ENCODE data around the gene ETF1. TPM values are rescaled to one million over a fixed set of nuclear protein-coding genes. Genes with fewer than 3 reads are reported as not detected.
A peak's percentile ranks its signal among the peaks of the same experiment; 100 is the strongest.
"Not testable (repeated sequence)": the region's sequence is repeated elsewhere in the genome, so short reads cannot be mapped to it uniquely, and the experiment has no call there.

Gene ETF1
- total RNA-seq, 1 donor from 2014 or later = 74.8 TPM

DNA sequence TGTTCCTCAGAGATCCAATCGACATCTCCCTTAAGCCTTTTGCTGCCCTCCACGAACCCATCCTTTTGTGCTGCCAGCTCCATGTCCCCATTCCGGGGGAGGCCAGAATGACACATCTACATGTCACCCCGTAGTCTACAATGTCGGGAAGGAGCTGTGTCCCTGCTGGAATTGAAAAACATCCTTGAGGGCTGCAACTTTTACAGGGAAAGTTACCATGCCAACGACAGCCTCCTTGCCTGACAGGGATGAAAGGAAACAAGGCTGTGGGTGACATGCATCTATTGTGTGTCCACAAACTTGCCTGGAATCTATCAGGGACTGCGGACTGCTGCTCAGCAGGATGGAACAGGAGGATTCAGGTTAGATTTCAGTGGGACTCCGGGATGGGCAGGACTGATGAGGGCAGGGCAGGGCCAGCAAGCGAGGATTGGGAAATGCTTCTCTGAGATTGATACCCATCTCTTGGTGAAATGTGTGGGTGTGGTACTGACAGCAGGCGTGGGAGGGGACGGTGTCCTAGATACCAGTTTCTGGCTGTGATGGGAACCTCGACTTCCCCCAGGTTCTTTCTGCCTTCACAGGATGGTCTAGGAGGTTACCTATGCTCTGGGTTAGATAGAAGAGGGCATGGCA lies 52.3 kb downstream of the ETF1 start:
- no peak for DNase-seq

DNA sequence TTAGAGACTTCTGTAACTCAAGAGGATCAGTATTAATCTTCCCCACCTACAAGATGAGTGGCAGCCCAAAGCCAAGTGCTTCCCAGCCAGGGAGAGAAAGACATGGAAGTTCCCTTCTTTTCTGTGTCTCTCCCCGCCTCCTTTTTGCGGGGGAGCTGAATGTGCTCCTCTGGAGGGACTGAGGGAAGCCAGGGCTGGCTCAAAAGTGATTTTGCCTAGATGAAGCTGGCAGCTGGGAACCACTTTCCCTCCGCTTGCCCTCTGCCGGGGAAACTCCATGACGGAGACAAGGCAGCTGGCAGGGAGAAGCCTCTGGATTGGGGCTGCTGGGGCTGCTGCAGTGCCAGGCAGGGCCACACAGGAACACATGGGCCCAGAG lies 53.4 kb downstream of the ETF1 start:
- DNase-seq = no peak

DNA sequence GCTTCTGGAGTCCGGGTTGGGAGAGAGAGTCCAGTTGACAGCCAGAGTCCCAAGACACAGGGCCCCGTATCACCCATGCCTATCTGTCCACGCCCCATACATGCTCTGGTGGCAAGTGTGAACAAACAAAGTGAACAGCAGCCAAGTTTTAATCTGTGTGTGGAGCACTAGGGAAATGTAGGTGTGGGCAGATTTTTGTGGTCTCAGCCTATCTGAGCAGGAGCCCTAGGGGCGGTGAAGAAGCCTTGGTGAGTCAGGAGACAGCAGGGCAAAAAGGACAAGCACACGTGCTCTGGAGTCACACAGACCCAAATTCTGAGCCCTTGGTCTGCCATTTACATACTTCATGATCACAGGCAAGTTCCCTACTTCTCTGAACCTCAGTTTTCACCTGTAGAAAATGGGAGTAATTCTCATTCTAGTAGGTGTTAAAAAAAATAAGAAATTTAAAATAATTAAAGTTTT lies 54.5 kb downstream of the ETF1 start:
- DNase-seq = no peak

DNA sequence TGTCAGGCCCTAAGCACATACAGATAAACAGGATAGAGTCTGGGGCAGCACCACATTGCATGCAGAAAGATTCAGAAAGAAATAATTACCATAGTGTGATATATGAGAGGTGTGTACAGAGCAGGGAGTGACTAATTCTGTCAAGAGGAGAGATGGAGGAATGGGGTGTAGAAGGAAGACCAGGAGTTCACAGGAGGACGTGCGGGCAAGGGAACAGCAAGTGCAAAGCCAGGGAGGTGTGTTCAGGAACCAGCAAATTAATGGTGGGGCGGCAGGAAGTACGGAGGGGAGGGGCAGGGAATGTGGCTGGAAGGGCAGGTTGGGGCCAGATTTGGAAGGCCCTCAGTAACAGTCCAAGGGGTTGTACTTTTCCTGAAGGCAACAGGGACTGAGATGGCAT lies 60.4 kb downstream of the ETF1 start:
- no peak for DNase-seq

DNA sequence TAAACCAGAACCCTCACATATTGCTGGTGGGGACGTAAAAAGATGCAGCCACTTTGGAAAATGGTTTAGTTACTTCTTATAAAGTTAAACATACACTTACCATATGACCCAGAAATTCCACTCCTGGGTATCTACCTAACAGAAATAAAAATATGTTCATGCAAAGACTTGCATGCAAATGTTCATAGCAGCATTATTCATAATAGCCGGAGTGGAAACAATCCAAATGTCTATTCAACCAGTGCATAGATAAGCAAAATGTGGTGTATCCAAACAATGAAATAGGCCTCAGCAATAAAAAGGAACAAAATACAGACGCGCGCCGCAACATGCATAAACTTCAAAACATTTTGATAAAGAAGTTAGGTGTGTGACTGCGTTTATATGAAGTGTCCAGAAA lies 66.1 kb downstream of the ETF1 start:
- no peak for DNase-seq

DNA sequence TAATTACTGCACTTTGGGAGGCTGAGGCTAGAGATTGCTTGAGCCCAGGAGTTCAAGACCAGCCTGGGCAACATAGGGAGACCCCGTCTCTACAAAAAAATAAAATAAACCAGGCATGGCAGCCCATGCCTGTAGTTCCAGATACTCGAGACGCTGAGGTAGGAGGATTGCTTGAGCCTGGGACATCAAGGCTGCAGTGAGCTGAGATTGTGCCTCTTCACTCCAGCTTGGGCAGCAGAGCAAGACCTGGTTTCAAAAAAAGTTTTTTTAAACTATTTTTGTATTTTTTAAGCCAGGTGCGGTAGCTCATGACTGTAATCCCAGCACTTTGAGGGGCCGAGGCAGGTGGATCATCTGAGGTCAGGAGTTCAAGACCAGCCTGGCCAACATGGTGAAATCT lies 69.9 kb downstream of the ETF1 start:
- not testable (repeated sequence) for DNase-seq

DNA sequence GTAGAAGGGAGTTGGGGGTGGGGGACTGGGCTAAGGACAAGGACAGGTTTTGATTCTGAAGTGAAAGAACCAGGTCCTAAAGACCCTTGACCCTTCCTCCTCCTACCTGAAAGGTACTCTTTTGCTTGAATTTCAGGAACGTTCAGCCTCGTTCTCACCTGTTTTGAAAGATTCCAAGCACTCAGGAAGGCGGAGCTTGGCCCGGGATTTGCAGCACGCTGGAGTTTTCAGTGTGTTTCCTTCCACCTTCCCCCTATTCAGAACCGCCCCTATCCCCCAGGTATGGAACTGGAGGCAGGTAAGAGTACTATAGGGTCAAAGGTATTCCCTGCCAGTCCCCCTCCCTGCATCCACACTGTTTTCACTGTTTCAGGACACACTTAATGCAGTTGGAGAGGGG lies 70.7 kb downstream of the ETF1 start:
- no peak for DNase-seq

DNA sequence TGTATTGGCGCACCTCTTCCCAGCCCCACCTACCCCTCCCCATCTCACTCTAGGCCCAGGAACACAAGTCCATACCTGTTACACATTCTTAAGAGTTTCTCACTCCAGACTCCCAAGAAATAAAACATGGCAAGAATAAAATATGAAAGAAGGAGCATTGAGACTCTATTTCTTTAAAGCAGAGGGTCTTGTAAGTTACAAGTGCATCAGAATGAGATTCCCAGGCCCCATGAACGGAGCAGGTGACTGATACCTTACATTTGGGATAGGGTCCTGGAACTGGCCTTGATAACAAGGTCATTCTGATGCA lies 72.0 kb downstream of the ETF1 start:
- DNase-seq = no peak

DNA sequence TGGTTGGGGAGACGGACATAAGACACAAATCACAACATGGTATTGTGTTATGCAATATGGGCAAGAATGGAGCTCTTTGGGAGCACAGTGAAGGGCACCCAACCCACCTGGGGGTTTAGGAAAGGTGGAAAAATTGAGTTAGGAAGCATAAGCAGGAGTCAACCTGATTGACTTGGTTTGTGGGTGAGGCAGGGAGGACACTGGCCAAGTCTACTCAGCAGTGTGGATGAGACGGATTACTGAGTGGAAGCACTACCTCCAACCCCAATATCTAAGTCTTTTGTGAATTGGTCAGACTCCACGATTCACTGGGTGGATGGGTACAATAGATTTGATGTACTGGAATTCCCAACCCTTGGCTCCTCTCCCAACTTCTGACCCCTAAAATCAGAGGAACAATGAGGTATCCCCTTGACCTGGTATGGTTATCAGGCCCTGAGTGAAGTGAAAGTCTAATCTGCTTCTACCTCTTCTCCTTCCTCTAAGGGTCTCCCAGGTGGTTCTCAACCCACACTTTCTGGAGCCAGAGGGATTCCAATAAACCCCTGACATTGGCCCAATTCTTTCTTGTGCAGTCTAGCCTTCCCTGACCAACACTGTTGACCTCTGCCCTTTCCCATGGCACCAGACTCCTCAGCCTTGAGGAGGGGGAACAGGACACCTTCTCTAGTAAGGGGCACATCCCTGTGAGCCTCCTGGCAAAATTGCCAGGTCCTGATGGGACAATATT lies 72.5 kb downstream of the ETF1 start:
- peak; percentile 80 for DNase-seq

DNA sequence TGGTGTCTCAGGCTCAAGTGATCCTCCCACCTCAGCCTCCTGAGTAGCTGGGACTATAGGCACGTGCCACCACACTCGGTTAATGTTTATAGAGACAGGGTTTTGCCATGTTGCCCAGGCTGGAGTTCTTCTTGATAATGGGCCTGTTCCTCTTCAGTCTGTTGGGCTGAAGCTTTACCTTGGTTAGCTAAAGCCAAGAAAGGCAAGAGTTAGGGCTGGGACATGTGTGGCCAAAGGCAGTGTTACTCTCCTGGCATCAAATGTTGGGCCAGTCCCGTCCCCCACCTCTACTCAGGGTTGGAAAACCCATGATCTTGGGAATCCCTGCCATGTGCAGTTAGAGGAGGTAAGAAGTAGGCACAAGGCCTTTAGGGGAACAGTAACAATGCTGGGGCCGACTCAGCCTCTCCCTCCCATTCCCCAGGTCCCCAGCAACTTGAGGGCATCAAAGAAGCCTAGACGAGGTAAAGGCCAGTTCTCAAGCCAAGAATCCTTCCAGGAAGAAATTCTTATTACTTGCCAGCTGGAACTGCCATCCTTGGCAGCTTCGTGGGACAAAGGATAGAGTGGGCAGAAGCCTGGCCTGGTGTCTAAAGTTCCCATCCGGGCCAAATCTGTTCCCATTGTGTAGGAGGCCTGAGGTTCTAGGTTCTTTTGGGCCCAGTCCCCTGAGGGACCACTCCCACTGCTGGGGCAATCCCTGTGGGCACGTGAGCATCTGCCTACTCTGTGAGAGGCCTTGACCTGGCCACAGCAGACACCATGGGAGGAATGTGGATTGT lies 73.3 kb downstream of the ETF1 start:
- DNase-seq = peak; percentile 86

DNA sequence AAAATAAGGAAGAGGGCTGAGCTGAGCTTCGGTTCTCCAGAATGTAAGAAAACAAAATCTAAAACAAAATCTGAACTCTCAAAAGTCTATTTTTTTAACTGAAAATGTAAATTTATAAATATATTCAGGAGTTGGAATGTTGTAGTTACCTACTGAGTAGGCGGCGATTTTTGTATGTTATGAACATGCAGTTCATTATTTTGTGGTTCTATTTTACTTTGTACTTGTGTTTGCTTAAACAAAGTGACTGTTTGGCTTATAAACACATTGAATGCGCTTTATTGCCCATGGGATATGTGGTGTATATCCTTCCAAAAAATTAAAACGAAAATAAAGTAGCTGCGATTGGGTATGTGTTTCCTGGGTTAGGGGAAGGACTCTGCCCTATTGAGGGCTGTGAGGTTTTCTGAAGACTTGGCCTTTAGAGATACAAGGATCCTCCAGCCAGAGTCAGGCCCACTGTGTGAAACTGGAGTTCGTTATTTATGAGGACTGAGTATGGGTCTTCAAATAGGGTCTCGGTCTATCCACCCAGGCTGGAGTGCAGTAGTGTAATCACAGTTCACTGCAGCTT lies 74.0 kb downstream of the ETF1 start:
- peak; percentile 77 for DNase-seq

DNA sequence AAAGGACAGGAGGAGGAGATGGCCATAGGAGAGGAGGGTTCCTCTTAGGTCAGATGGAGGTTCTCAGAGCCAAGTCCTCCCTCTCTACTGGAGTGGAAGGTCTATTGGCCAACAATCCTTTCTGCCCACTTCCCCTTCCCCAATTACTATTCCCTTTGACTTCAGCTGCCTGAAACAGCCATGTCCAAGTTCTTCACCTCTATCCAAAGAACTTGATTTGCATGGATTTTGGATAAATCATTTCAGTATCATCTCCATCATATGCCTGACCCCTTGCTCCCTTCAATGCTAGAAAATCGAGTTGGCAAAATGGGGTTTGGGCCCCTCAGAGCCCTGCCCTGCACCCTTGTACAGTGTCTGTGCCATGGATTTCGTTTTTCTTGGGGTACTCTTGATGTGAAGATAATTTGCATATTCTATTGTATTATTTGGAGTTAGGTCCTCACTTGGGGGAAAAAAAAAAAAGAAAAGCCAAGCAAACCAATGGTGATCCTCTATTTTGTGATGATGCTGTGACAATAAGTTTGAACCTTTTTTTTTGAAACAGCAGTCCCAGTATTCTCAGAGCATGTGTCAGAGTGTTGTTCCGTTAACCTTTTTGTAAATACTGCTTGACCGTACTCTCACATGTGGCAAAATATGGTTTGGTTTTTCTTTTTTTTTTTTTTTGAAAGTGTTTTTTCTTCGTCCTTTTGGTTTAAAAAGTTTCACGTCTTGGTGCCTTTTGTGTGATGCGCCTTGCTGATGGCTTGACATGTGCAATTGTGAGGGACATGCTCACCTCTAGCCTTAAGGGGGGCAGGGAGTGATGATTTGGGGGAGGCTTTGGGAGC lies 74.7 kb downstream of the ETF1 start:
- DNase-seq = no peak

DNA sequence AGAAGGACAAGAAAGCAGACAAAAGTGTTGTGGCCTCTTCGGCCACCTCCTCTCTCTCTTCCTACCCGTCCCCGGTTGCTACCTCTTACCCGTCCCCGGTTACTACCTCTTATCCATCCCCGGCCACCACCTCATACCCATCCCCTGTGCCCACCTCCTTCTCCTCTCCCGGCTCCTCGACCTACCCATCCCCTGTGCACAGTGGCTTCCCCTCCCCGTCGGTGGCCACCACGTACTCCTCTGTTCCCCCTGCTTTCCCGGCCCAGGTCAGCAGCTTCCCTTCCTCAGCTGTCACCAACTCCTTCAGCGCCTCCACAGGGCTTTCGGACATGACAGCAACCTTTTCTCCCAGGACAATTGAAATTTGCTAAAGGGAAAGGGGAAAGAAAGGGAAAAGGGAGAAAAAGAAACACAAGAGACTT lies 75.3 kb downstream of the ETF1 start:
- DNase-seq = no peak

DNA sequence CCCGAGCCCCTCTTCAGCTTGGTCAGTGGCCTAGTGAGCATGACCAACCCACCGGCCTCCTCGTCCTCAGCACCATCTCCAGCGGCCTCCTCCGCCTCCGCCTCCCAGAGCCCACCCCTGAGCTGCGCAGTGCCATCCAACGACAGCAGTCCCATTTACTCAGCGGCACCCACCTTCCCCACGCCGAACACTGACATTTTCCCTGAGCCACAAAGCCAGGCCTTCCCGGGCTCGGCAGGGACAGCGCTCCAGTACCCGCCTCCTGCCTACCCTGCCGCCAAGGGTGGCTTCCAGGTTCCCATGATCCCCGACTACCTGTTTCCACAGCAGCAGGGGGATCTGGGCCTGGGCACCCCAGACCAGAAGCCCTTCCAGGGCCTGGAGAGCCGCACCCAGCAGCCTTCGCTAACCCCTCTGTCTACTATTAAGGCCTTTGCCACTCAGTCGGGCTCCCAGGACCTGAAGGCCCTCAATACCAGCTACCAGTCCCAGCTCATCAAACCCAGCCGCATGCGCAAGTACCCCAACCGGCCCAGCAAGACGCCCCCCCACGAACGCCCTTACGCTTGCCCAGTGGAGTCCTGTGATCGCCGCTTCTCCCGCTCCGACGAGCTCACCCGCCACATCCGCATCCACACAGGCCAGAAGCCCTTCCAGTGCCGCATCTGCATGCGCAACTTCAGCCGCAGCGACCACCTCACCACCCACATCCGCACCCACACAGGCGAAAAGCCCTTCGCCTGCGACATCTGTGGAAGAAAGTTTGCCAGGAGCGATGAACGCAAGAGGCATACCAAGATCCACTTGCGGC lies 75.9 kb downstream of the ETF1 start:
- no peak for DNase-seq

DNA sequence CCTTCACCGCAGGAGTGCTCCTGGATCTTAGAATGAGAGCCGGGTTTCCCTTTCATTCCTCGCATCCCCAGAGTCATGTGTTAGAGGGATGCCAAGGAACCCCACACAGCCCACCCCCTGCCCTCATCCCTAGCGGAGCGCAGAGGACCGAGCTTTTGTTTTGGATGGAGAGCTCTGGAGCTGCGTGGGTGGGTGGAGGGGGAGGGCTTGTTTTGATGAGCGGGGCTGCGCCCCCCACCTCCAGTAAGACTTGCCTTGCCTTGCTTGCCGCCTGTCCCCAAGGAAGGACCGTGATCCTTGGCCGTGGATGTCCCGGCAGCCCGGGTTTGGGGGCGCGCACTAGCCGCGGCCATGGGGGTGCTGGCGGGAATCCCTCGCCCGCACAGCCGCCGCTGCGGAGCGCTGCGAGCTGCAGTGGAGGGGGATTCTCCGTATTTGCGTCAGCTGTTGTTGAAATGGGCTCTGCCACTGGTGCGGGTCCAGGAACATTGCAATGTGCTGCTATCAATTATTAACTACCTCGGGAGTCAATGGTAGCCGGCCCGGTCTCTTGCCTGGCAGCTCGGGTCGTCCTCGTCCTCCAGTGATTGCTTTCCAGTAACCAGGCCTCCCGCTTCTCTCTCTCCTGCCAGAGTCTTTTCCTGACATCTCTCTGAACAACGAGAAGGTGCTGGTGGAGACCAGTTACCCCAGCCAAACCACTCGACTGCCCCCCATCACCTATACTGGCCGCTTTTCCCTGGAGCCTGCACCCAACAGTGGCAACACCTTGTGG lies 76.7 kb downstream of the ETF1 start:
- no peak for DNase-seq

DNA sequence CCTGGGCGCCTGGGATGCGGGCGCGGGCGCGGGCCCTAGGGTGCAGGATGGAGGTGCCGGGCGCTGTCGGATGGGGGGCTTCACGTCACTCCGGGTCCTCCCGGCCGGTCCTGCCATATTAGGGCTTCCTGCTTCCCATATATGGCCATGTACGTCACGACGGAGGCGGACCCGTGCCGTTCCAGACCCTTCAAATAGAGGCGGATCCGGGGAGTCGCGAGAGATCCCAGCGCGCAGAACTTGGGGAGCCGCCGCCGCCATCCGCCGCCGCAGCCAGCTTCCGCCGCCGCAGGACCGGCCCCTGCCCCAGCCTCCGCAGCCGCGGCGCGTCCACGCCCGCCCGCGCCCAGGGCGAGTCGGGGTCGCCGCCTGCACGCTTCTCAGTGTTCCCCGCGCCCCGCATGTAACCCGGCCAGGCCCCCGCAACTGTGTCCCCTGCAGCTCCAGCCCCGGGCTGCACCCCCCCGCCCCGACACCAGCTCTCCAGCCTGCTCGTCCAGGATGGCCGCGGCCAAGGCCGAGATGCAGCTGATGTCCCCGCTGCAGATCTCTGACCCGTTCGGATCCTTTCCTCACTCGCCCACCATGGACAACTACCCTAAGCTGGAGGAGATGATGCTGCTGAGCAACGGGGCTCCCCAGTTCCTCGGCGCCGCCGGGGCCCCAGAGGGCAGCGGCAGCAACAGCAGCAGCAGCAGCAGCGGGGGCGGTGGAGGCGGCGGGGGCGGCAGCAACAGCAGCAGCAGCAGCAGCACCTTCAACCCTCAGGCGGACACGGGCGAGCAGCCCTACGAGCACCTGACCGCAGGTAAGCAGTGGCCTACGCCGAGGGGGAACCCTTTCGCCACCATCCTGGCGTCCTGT lies 77.5 kb downstream of the ETF1 start, which contains the start of gene EGR1:
TSS of gene EGR1 (plus strand) at position 219 of the 864 bp plus-strand sequence. CDS start at position 502, 283 bp downstream.
- peak; percentile 95 for DNase-seq

DNA sequence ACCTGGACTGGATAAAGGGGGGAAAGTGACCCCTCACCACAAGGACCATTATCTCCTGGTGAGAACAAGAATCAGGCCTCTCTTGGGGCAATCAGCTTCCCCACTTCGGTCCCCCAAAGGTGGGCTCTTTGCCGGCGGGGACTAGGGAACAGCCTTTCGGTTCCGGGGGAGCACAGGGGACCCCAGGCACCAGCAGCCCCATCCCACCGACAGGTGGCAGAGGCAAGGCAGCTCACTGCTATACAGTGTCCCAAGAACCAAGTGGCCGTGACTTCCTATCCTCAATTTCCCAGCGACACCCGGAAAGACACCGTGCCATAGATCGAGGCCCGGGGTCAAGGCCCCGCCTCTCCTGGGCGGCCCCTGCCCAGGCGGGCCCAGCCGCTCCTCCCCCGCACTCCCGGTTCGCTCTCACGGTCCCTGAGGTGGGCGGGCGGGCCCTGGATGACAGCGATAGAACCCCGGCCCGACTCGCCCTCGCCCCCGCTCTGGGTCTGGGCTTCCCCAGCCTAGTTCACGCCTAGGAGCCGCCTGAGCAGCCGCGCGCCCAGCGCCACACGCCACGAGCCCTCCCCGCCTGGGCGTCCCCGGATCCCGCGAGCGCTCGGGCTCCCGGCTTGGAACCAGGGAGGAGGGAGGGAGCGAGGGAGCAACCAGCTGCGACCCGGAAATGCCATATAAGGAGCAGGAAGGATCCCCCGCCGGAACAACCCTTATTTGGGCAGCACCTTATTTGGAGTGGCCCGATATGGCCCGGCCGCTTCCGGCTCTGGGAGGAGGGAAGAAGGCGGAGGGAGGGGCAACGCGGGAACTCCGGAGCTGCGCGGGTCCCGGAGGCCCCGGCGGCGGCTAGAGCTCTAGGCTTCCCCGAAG lies 78.4 kb downstream of the ETF1 start:
- DNase-seq = peak; percentile 99

DNA sequence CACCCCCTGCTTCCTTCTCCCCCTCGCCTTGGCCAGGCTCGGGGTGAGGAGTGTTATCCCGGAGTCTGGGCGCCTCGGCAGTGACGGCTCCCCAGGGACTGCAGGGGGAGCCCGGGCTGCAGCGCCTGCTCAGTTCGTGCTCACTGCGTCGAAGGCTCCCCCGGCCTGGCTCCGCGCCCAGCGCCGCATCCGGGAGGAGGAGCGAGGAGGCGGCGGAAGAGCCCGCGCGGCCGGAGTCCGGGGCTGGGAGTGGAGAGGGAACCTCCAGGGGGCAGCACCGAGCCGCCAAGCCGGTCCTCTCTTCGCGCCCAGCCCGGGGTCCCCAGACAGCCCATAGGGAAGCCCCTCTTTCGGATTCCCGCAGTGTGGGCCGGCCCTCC lies 79.0 kb downstream of the ETF1 start:
- DNase-seq = peak; percentile 96
